ENCODE data around the gene NUDT19. TPM values are rescaled to one million over a fixed set of nuclear protein-coding genes. Genes with fewer than 3 reads are reported as not detected.

NUDT19 gene
- total and polyA plus RNA-seq, 2 experiments from 2014 or later = 2.4 to 3.9 TPM

GRCh38 chr19:32669310-32669709, 22.3 kb upstream of the NUDT19 start:
- no peaks in the 10 kb centered on the region for H3K9me2 ChIP-seq (ENCODE audit: insufficient read depth)
- no peak for TF ChIP-seq EZH2 (IDR thresholded peaks at IDR 0.05; ENCODE audit: low read depth, unreplicated experiment)
- TF ChIP-seq JUNB (IDR thresholded peaks at IDR 0.05; ENCODE audit: unreplicated experiment) = no peak
- no peak for TF ChIP-seq CTCF (conservative IDR thresholded peaks at IDR 0.05; ENCODE audit: low read depth in 2 of 2)
- no peak for TF ChIP-seq ZNF462 (CRISPR knock-in tag; IDR thresholded peaks at IDR 0.05)
- no peak for TF ChIP-seq ZNF331 (CRISPR knock-in tag; IDR thresholded peaks at IDR 0.05; ENCODE audit: low read depth)
- no peak for TF ChIP-seq EZH2phosphoT487 (IDR thresholded peaks at IDR 0.05; ENCODE audit: unreplicated experiment)
- no peak for TF ChIP-seq NANOG (IDR thresholded peaks at IDR 0.05; ENCODE audit: borderline replicate concordance)
- no peak for TF ChIP-seq ETS1 (IDR thresholded peaks at IDR 0.05)
- no peak for TF ChIP-seq STAT1 (IDR thresholded peaks at IDR 0.05; ENCODE audit: unreplicated experiment)
- TF ChIP-seq REST (IDR thresholded peaks at IDR 0.05; ENCODE audit: unreplicated experiment) = no peak
- no peak for TF ChIP-seq POLR2AphosphoS5 (IDR thresholded peaks at IDR 0.05; ENCODE audit: low read depth)
- no peak for TF ChIP-seq CREB1 (CRISPR knock-in tag; IDR thresholded peaks at IDR 0.05; ENCODE audit: low read depth)
- TF ChIP-seq ZNF114 (CRISPR knock-in tag; IDR thresholded peaks at IDR 0.05) = no peak
- H3K27ac ChIP-seq (ENCODE audit: low read depth) = no peak overlapping the region
- Mint-ChIP-seq H3K9me3 (peaks cover 3% of the 10 kb centered on the region; the same call in 1 of the 3 replicates), H3K4me1 (peaks cover 16% of the 10 kb centered on the region), H3K4me3 (no peak overlapping the region), H3K27ac (no peak overlapping the region), H3K36me3 (ENCODE audit: low read depth) (peaks cover 7% of the 10 kb centered on the region; the same call in 2 of the 3 replicates), H3K27me3 (ENCODE audit: insufficient read depth, low read depth, poor library complexity) (peaks cover 11% of the 10 kb centered on the region)
- DNase-seq (ENCODE audit: low spot score) (no peak), ATAC-seq (no peak)
- H3K4me1 ChIP-seq (ENCODE audit: insufficient read depth) = 0 out of 2 replicates have a peak, but pooled peaks cover 8% of the 10 kb centered on the region
- peaks cover 15% of the 10 kb centered on the region for H4K20me1 ChIP-seq (replicated peaks; ENCODE audit: insufficient read depth)
- no peak overlapping the region for H3K4me2 ChIP-seq
- peaks cover 6% of the 10 kb centered on the region for H3K27me3 ChIP-seq (ENCODE audit: insufficient read depth)
- no peaks in the 10 kb centered on the region for H3F3A ChIP-seq (replicated peaks; ENCODE audit: low read depth)
- no peak overlapping the region for H2AFZ ChIP-seq
- no peaks in the 10 kb centered on the region for H3K36me3 ChIP-seq (ENCODE audit: insufficient read depth)
- H3K4me3 ChIP-seq = no peak overlapping the region
- H3K79me2 ChIP-seq (replicated peaks; ENCODE audit: insufficient read depth) = peaks cover 97% of the 10 kb centered on the region

Data from GM23338 (cell line).